GM21367 (cell line): ENCODE data around the gene CASP6.

Source experiments
- ATAC-seq: cut with Tn5 transposase; IDR thresholded peaks from one replicate; pipeline ENCODE4 v1.9.1; 2021; ENCODE audit not compliant: unreplicated experiment

Gene CASP6

GRCh38 chr4:109672169-109672930 lies 30.9 kb downstream of the CASP6 start:
- ATAC-seq = no peak

- no peak for ATAC-seq
Observed at GRCh38 chr4:109671350-109671749, 31.9 kb downstream of the CASP6 start.

GRCh38 chr4:109665783-109666485 lies 37.3 kb downstream of the CASP6 start:
- no peak for ATAC-seq

- no peak for ATAC-seq
Observed at GRCh38 chr4:109662771-109663170, 40.5 kb downstream of the CASP6 start.

GRCh38 chr4:109662116-109662515 lies 41.1 kb downstream of the CASP6 start:
- no peak for ATAC-seq

GRCh38 chr4:109658871-109659410 lies 44.3 kb downstream of the CASP6 start:
- no peak for ATAC-seq

- no peak for ATAC-seq
Observed at GRCh38 chr4:109657854-109658418, 45.3 kb downstream of the CASP6 start.

- no peak for ATAC-seq
Observed at GRCh38 chr4:109655396-109655795, 47.8 kb downstream of the CASP6 start.

GRCh38 chr4:109649872-109650271 lies 53.4 kb downstream of the CASP6 start:
- ATAC-seq = peak; percentile 73

- ATAC-seq = no peak
Observed at GRCh38 chr4:109648997-109649575, 54.2 kb downstream of the CASP6 start.

GRCh38 chr4:109648266-109648996 lies 54.8 kb downstream of the CASP6 start:
- ATAC-seq = peak; percentile 75

- ATAC-seq = no peak
Observed at GRCh38 chr4:109645874-109646710, 57.2 kb downstream of the CASP6 start.

- ATAC-seq = no peak
Observed at GRCh38 chr4:109640644-109641043, 62.6 kb downstream of the CASP6 start.
